Keratinocyte (primary cell): ENCODE results near the gene CACNA1H.

ENCODE experiments used
- EZH2 ChIP-seq: IDR thresholded peaks from one replicate; pipeline ENCODE4 v1.6.1; 2012; ENCODE audit warnings: inconsistent platforms, mild to moderate bottlenecking, low read length, moderate library complexity
- TF ChIP-seq, protein P1 (sequence below), 3 experiments: IDR thresholded peaks in 1 of 3; conservative IDR thresholded peaks in 1 of 3; optimal IDR thresholded peaks in 1 of 3; 2 replicates in 2 of 3; 3 replicates in 1 of 3; pipeline versions ENCODE3 to v1.5.1; 2011; ENCODE audit warnings: low read length in 3 of 3, mild to moderate bottlenecking in 3 of 3, moderate library complexity in 2 of 3, control low read depth in 1 of 3, inconsistent platforms in 1 of 3; ENCODE audit not compliant: insufficient read depth in 2 of 3; ENCODE audit errors: extremely low read depth in 1 of 3

DNA sequence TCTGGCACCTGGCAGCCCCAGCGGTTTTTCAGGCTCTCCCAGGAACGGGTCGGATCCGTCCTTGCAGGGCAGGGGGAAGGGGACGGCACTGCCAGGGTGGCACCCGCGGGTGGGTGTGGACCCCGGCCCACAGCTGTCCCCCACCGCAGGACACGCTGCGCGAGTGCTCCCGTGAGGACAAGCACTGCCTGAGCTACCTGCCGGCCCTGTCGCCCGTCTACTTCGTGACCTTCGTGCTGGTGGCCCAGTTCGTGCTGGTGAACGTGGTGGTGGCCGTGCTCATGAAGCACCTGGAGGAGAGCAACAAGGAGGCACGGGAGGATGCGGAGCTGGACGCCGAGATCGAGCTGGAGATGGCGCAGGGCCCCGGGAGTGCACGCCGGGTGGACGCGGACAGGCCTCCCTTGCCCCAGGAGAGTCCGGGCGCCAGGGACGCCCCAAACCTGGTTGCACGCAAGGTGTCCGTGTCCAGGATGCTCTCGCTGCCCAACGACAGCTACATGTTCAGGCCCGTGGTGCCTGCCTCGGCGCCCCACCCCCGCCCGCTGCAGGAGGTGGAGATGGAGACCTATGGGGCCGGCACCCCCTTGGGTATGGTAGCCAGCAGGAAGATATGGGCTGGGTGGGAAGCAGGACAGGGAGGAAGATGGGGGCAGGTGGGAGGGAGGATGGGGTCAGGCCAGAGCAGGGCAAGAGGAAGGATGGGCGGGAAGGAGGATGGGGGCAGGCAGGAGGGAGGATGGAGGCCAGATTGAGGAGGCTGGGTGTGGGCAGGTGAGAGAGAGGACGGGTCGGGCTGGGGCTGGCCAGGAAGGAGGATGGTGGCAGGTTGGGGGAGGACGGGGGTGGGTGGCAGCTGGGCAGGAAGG, 65.4 kb downstream of the CACNA1H start:
- TF ChIP-seq, protein P1, sequence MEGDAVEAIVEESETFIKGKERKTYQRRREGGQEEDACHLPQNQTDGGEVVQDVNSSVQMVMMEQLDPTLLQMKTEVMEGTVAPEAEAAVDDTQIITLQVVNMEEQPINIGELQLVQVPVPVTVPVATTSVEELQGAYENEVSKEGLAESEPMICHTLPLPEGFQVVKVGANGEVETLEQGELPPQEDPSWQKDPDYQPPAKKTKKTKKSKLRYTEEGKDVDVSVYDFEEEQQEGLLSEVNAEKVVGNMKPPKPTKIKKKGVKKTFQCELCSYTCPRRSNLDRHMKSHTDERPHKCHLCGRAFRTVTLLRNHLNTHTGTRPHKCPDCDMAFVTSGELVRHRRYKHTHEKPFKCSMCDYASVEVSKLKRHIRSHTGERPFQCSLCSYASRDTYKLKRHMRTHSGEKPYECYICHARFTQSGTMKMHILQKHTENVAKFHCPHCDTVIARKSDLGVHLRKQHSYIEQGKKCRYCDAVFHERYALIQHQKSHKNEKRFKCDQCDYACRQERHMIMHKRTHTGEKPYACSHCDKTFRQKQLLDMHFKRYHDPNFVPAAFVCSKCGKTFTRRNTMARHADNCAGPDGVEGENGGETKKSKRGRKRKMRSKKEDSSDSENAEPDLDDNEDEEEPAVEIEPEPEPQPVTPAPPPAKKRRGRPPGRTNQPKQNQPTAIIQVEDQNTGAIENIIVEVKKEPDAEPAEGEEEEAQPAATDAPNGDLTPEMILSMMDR (optimal IDR thresholded peaks at IDR 0.05 in 1 of 3, IDR thresholded peaks at IDR 0.05 in 1 of 3, conservative IDR thresholded peaks at IDR 0.05 in 1 of 3; ENCODE audit: extremely low read depth in 1 of 3, insufficient read depth in 2 of 3, low read length in 3 of 3) = no peak
- no peak for TF ChIP-seq EZH2
